Mucosa of gallbladder (tissue), 1 donor: ENCODE measurements around the gene HPSE2. TPM values are rescaled to one million over a fixed set of nuclear protein-coding genes. Genes with fewer than 3 reads are reported as not detected.
"Not testable (repeated sequence)": the region's sequence is repeated elsewhere in the genome, so short reads cannot be mapped to it uniquely, and the experiment has no call there.

Experiments
- DNase-seq: peaks from one replicate; pipeline ENCODE4 v3.0.0-alpha.2; 2020; ENCODE audit warnings: low spot score
- total RNA-seq: library from RNA; stranded (reverse); gene quantifications from one replicate; pipeline ENCODE4 v1.2.1, GENCODE V29; 2021
- donor health status: DM: no; HTN: no; CAD: no.

HPSE2 gene
- total RNA-seq, 1 donor from 2014 or later, result 12.4 TPM

- no peak for DNase-seq
These were observed 315.3 kb downstream of the HPSE2 start for GRCh38 chr10:98920360-98920759.

- DNase-seq, result no peak
These were observed 315.8 kb downstream of the HPSE2 start for GRCh38 chr10:98919899-98920298.

DNA sequence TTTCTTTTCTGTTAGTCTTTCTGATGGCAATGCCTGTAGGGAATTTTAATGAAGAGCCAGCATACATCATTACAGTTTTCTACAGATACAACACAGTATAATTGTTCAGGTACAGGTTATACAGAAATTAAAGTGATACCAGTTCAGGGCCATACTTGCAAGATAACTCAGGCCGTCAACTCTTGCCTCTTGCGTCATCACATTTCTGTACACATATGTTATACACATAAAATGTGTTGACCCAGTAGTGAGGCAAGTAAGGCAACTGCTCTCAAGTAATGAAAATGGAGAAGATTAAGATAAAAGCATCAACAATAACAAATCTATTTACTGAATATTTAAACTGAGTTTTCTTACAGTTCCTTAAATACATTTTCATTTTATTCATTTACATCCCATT is 317.8 kb downstream of the HPSE2 start:
- DNase-seq, result no peak

- DNase-seq, result no peak
These were observed 319.0 kb downstream of the HPSE2 start for GRCh38 chr10:98916526-98917125.

DNA sequence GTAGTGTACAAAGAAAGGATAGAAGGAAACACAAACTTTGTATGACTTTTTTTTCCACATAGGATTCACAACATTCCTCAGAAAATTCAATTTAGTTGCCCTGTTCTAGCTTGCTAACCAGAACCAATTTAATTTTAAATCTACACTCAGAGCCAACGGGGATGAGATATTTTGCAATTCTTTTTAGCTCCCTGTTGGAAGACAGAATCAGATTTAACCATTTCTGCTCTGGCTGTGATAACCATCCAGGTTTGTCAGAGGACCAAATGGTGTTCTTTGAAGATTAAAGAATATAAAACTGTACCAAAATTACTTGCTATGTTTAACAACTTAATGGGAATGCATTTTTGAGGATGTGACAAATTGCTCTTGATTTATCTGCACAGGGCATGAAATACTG is 319.7 kb downstream of the HPSE2 start:
- DNase-seq, result no peak

DNA sequence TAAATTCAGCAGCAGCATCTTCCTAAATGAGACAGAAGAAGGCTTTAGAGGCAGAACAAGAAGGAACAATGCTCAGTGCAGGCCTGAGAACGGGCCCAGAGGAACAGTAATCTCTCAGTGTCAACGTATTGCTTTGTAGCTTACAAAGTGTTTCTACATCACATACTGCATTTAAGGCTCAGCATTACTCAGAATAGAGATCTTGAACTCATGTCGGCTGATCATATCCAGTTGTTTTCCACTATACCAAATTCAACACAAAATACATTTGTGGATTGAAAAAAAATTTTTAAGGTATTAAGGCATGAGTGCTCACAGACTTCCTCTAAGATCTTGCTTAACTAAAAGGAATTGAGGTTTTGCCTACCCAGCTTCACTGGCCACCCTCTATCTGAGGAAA is 325.1 kb downstream of the HPSE2 start:
- no peak for DNase-seq

DNA sequence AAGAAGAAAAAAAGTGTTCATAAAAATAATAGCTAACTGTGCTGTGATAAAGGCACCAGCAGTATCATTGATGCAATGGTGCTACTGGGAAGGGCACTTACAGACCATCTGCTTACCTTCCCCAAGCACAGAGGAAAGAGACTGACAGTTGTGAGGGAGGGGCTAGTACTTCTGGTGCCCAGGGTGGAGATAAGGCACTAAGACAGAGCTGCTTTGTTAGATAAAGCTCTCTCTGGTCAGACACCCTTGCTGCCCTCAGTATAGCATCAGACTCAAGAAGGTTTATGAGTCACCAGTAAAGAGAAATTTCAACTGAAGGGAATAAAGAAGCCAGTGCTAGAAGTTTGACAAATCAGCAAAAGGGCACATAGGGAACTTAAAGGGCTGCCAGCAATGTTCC is 325.6 kb downstream of the HPSE2 start:
- DNase-seq, result no peak

GRCh38 chr10:98908868-98909267 is 326.8 kb downstream of the HPSE2 start:
- DNase-seq, result no peak

GRCh38 chr10:98908247-98908646 is 327.4 kb downstream of the HPSE2 start:
- not testable (repeated sequence) for DNase-seq

DNA sequence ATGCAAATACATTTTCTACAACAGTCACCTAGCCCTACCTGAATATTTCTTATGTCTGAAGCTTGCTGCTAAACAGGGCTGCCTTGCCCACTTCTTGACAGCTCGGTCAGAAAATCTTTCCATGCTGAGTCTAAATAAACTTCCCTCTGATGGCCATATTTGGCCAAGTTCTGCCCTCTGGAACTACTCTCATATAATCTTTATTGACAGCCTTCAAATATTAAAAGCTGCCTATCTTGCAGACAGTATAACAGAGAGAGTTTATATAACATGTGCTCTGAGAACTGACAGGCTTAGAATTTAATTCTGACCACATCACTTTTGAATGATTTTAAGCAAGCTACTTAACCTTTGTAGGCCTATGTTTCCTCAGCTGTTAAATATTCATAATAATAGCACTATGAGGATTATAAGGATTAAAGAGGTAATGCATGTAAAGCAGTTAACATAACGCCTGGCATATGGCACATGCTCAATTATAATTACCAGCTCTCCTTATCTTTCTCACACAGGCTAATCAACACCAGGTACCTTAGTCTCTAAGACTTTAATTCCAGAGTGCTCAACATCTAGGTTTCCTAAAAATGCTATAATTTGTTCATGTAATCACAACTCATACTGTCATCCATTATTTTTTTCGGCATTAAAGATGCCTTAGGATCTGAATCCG is 334.1 kb downstream of the HPSE2 start:
- no peak for DNase-seq

GRCh38 chr10:98899018-98899417 is 336.6 kb downstream of the HPSE2 start:
- DNase-seq, result no peak

GRCh38 chr10:98892523-98892922 is 343.1 kb downstream of the HPSE2 start:
- DNase-seq, result no peak

GRCh38 chr10:98886686-98887085 is 349.0 kb downstream of the HPSE2 start:
- no peak for DNase-seq

DNA sequence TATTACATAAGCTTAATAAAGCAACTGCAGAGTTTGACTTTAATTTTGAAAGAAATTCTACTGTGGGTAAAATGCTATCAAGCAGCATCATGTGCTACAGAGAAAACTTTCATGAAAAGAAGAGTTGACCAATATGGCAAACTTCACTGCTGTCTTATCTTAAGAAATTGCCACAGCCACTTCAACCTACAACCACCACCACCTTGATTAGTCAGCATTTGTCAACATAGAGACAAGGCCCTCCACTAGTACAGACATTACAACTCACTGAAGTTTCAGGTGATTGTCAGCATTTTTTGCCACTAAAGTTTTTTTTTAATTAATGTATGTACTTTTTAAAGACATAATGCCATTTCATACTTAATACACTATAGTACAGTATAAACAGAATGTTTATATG is 350.3 kb downstream of the HPSE2 start:
- DNase-seq, result no peak

DNA sequence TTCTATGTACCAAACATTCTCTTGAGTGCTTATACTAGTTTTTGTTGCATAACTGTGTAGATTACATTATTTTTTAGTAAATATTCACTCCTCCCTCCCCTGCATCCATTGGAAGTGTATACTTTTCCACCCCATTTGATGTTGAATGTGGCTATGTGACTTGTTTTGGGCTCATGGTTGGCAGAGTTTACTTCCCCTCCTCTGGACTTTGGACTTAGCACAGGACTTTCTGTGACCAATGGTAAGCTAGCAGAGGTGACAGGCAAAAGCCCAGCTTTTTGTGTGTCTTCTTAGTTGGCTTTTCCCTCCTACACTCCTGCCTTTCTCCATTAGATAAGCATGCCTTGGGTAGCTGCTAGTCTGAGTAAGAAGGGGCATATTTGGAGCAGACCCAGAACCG is 353.9 kb downstream of the HPSE2 start:
- no peak for DNase-seq

GRCh38 chr10:98880971-98881370 is 354.7 kb downstream of the HPSE2 start:
- no peak for DNase-seq

DNA sequence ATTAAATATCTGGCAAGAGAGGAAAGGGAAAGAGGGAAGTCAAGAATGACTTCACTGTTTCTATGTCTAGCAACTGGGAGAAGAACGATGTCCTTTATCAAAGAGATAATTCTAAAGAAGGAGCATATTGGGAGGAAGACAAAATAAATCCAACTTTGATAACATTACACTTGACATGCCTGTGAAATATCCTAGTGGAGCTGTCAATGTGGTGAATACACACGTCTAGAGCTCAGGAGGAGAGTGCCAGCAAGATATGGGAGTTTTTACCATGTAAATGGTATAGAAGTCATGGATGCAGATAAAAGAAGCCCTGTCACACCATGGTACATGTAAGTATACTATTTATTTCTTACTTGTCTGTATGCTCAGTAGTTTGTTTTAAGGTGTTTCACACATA is 356.7 kb downstream of the HPSE2 start:
- DNase-seq, result no peak

GRCh38 chr10:98878418-98878817 is 357.2 kb downstream of the HPSE2 start:
- DNase-seq, result no peak

GRCh38 chr10:98861962-98862361 is 373.7 kb downstream of the HPSE2 start:
- DNase-seq, result no peak

DNA sequence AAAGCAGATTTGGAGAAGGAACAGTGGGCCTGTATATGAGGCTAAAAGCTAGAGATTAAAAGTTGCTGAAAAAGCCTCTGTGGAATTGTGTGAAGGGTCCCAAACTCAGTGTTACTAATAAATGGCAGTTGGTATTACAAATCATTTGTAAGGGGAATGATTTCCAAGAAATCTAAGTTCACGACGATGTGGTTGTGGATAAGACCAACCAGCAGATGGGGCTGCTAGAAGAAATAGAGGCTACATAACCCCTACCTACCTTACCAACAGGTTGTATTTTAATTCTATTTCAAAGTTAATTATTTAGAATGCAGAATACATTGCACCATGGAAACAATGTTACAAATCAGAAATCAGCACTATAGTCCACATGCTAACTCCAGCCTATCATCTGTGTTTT is 377.1 kb downstream of the HPSE2 start:
- DNase-seq, result no peak

GRCh38 chr10:98855403-98856189 is 380.1 kb downstream of the HPSE2 start:
- no peak for DNase-seq

DNA sequence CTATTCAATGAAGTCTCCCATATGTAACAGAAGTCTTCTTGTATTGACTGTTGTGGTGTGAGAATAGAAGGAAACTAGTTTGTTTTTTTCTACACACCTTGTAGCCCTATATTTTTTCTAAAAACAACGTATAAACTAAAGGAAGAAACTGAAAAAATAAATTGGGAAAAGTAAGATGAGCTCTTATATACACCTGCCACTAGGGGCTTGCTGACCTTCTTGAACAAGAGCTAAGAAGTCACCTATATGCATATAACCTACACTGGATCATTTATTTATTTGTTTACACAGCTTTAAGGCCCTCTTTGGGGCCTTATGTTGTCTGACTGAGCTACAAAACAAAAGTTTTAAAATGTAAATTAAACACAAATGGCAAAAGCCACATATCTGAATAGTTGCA is 383.0 kb downstream of the HPSE2 start:
- DNase-seq, result no peak

- no peak for DNase-seq
These were observed 387.3 kb downstream of the HPSE2 start for GRCh38 chr10:98848361-98848760.
